ENCODE results near the gene FAM3A.

GRCh38 chrX:154468217-154468616, 47.8 kb downstream of the FAM3A start:
- TF ChIP-seq SUZ12 (IDR thresholded peaks at IDR 0.05; ENCODE audit: extremely low read depth, insufficient read depth, insufficient read length), result no peak
- no peak for TF ChIP-seq YY1 (IDR thresholded peaks at IDR 0.05; ENCODE audit: insufficient read depth, insufficient read length)
